GM18951 (cell line): Measurements from ENCODE around the gene GPHN.

Experiments used
- POLR2A ChIP-seq: IDR thresholded peaks from 4 replicates; pipeline ENCODE4 v1.6.1; 2011; ENCODE audit warnings: mild to moderate bottlenecking; ENCODE audit not compliant: insufficient read length, insufficient read depth; ENCODE audit errors: extremely low read depth
- in situ Hi-C: fragments of 300-500 bp; cut with MboI; formaldehyde crosslinking; loops from one replicate; pipeline ENCODE4 v1.12.0; 2022; ENCODE audit warnings: low sequenced_read_pairs, mixed read lengths, inconsistent platforms; ENCODE audit not compliant: unreplicated experiment

Gene GPHN

GRCh38 chr14:67108230-67108629 lies 600.3 kb downstream of the GPHN start:
- TF ChIP-seq POLR2A = no peak

GRCh38 chr14:67111022-67111421 lies 603.1 kb downstream of the GPHN start:
- in situ Hi-C loops = loop anchor here (25.0 kb wide), 1 partner anchor 624 kb away; the partner anchor contains the start of gene CCDC196
- TF ChIP-seq POLR2A = no peak

More at GRCh38 chr14:67108230-67108629, 600.3 kb downstream of the GPHN start:
- in situ Hi-C loops = loop anchor here (25.0 kb wide), 1 partner anchor 621 kb away; the partner anchor contains the start of gene CCDC196

- TF ChIP-seq POLR2A = no peak
- in situ Hi-C loops = loop anchor here (25.0 kb wide), 1 partner anchor 625 kb away; the partner anchor contains the start of gene CCDC196
These were observed 604.4 kb downstream of the GPHN start for GRCh38 chr14:67112344-67112743.

GRCh38 chr14:67127174-67127573 lies 619.2 kb downstream of the GPHN start:
- no peak for TF ChIP-seq POLR2A
- in situ Hi-C loops = no loop called here

GRCh38 chr14:67129768-67130167 lies 621.8 kb downstream of the GPHN start:
- in situ Hi-C loops = no loop called here
- TF ChIP-seq POLR2A = no peak

GRCh38 chr14:67131691-67132090 lies 623.7 kb downstream of the GPHN start:
- in situ Hi-C loops = no loop called here

GRCh38 chr14:67133144-67133543 lies 625.2 kb downstream of the GPHN start:
- TF ChIP-seq POLR2A = no peak
- in situ Hi-C loops = no loop called here

More at GRCh38 chr14:67131691-67132090, 623.7 kb downstream of the GPHN start:
- TF ChIP-seq POLR2A = no peak

GRCh38 chr14:67133595-67134441 lies 625.9 kb downstream of the GPHN start:
- in situ Hi-C loops = no loop called here

GRCh38 chr14:67137744-67138371 lies 629.9 kb downstream of the GPHN start:
- TF ChIP-seq POLR2A = no peak
- in situ Hi-C loops = no loop called here

More at GRCh38 chr14:67133595-67134441, 625.9 kb downstream of the GPHN start:
- TF ChIP-seq POLR2A = no peak

GRCh38 chr14:67140556-67140955 lies 632.6 kb downstream of the GPHN start:
- in situ Hi-C loops = no loop called here
- TF ChIP-seq POLR2A = no peak

GRCh38 chr14:67141146-67141900 lies 633.4 kb downstream of the GPHN start:
- no peak for TF ChIP-seq POLR2A
- in situ Hi-C loops = no loop called here

- in situ Hi-C loops = no loop called here
- no peak for TF ChIP-seq POLR2A
These were observed 643.2 kb downstream of the GPHN start for GRCh38 chr14:67151082-67151666.

GRCh38 chr14:67158566-67158965 lies 650.6 kb downstream of the GPHN start:
- in situ Hi-C loops = no loop called here
- no peak for TF ChIP-seq POLR2A
